ENCODE results near the gene NOC2L. TPM values are rescaled to one million over a fixed set of nuclear protein-coding genes. Genes with fewer than 3 reads are reported as not detected.

Gene NOC2L
- total RNA-seq, 2 experiments from 2014 or later: 50.2 to 52.0 TPM

- intact Hi-C loops (cut with DNase I, micrococcal nuclease): loop anchor here in 1 of 2 experiments (5.0 kb wide), 1 partner anchor 309 kb away; no protein-coding TSS in a partner anchor
- Histone ChIP-seq H3K4me1 (ENCODE audit: insufficient read depth, low read length) (peaks cover 3% of the 10 kb centered on the region), H3K4me3 (ENCODE audit: low read length) (no peak overlapping the region), H3K36me3 (ENCODE audit: insufficient read depth, low read length) (no peaks in the 10 kb centered on the region), H3K27me3 (ENCODE audit: control insufficient read depth in 1 of 2, insufficient read depth in 2 of 2, low read length in 2 of 2) (peaks cover 0 to 14% of the 10 kb centered on the region in 2 experiments), H3K9me3 (ENCODE audit: control insufficient read depth in 1 of 2, insufficient read depth in 1 of 2, low read length in 2 of 2) (peaks cover 0 to 3% of the 10 kb centered on the region in 2 experiments), H3K27ac (ENCODE audit: low read depth in 1 of 2, low read length in 2 of 2) (no peak overlapping the region)
- ChIA-PET CTCF (interaction anchor here (2.1 to 2.5 kb wide), 2 partner anchors 19 to 30 kb away, joined by 7 read pairs; partner anchors contain the start of gene ISG15), POLR2A (no interaction called here)
- no peak for ATAC-seq (ENCODE audit: poor library complexity)
- no peak overlapping the region for H3K4me3 Mint-ChIP-seq
- no peaks in the 10 kb centered on the region for H3K4me1 Mint-ChIP-seq (ENCODE audit: low read depth)
- H3K27ac Mint-ChIP-seq: no peak overlapping the region
- H3K9me3 Mint-ChIP-seq: no peaks in the 10 kb centered on the region
- peak in 1 of 14 experiments; percentile 30 for DNase-seq
- H3K27me3 Mint-ChIP-seq: peaks cover 22% of the 10 kb centered on the region
- no peaks in the 10 kb centered on the region for H3K36me3 Mint-ChIP-seq (ENCODE audit: low read depth)
- no peak for TF ChIP-seq CTCF (IDR thresholded peaks at IDR 0.05)
Observed at GRCh38 chr1:982765-983436, 23.8 kb upstream of the NOC2L start.

GRCh38 chr1:981955-982558, 23.0 kb upstream of the NOC2L start, which contains the start of gene PERM1:
Gene PERM1, minus strand, starts transcription at chr1:982093. Its CDS starts 1,064 bp downstream, at chr1:981029.
- Histone ChIP-seq H3K27ac (ENCODE audit: low read depth in 1 of 2, low read length in 2 of 2) (no peak within 1 kb of the TSS), H3K27me3 (ENCODE audit: control insufficient read depth in 1 of 2, insufficient read depth in 2 of 2, low read length in 2 of 2) (peaks cover 0 to 14% of the 10 kb centered on the region in 2 experiments), H3K9me3 (ENCODE audit: control insufficient read depth in 1 of 2, insufficient read depth in 1 of 2, low read length in 2 of 2) (peaks cover 0 to 3% of the 10 kb centered on the region in 2 experiments), H3K36me3 (ENCODE audit: insufficient read depth, low read length) (no peaks in the 10 kb centered on the region), H3K4me3 (ENCODE audit: low read length) (no peak within 1 kb of the TSS), H3K4me1 (ENCODE audit: insufficient read depth, low read length) (peaks cover 3% of the 10 kb centered on the region)
- Mint-ChIP-seq H3K4me3 (peak within 1 kb of the TSS; percentile 15), H3K27ac (no peak within 1 kb of the TSS), H3K9me3 (no peaks in the 10 kb centered on the region), H3K27me3 (peaks cover 22% of the 10 kb centered on the region), H3K4me1 (ENCODE audit: low read depth) (no peaks in the 10 kb centered on the region), H3K36me3 (ENCODE audit: low read depth) (no peaks in the 10 kb centered on the region)
- POLR2A ChIA-PET: no interaction called here
- CTCF ChIA-PET: interaction anchor here (2.5 kb wide), 1 partner anchor 20 kb away, joined by 7 read pairs; no protein-coding TSS in a partner anchor
- peak in 1 of 14 experiments; percentile 32 for DNase-seq
- ATAC-seq (ENCODE audit: poor library complexity): no peak
- TF ChIP-seq CTCF (IDR thresholded peaks at IDR 0.05): no peak
- intact Hi-C loops (cut with DNase I, micrococcal nuclease): loop anchor here in 1 of 2 experiments (5.0 kb wide), 1 partner anchor 310 kb away; no protein-coding TSS in a partner anchor

GRCh38 chr1:981491-981954, 22.5 kb upstream of the NOC2L start:
- Histone ChIP-seq H3K27me3 (ENCODE audit: control insufficient read depth in 1 of 2, insufficient read depth in 2 of 2, low read length in 2 of 2) (peaks cover 0 to 14% of the 10 kb centered on the region in 2 experiments), H3K9me3 (ENCODE audit: control insufficient read depth in 1 of 2, insufficient read depth in 1 of 2, low read length in 2 of 2) (peaks cover 0 to 3% of the 10 kb centered on the region in 2 experiments), H3K4me3 (ENCODE audit: low read length) (no peak overlapping the region), H3K27ac (ENCODE audit: low read depth in 1 of 2, low read length in 2 of 2) (no peak overlapping the region), H3K36me3 (ENCODE audit: insufficient read depth, low read length) (no peaks in the 10 kb centered on the region), H3K4me1 (ENCODE audit: insufficient read depth, low read length) (peaks cover 3% of the 10 kb centered on the region)
- Mint-ChIP-seq H3K36me3 (ENCODE audit: low read depth) (no peaks in the 10 kb centered on the region), H3K9me3 (no peaks in the 10 kb centered on the region), H3K4me1 (ENCODE audit: low read depth) (no peaks in the 10 kb centered on the region), H3K27me3 (peaks cover 22% of the 10 kb centered on the region), H3K27ac (no peak overlapping the region), H3K4me3 (no peak overlapping the region)
- ChIA-PET POLR2A (no interaction called here), CTCF (interaction anchor here (2.5 kb wide), 1 partner anchor 21 kb away, joined by 7 read pairs; no protein-coding TSS in a partner anchor)
- ATAC-seq (ENCODE audit: poor library complexity) (no peak), DNase-seq (peak in 1 of 14 experiments; percentile 26)
- intact Hi-C loops (cut with DNase I, micrococcal nuclease): loop anchor here in 1 of 2 experiments (5.0 kb wide), 1 partner anchor 311 kb away; no protein-coding TSS in a partner anchor
- no peak for TF ChIP-seq CTCF (IDR thresholded peaks at IDR 0.05)
